HepG2 (cell line): ENCODE results near the gene FIZ1. TPM values are rescaled to one million over a fixed set of nuclear protein-coding genes. Genes with fewer than 3 reads are reported as not detected.

Experiments
- ATRX ChIP-seq: sonication (generic); formaldehyde crosslinking; IDR thresholded peaks from 2 replicates; pipeline ENCODE4 v1.4.0; 2020; ENCODE audit warnings: missing genetic modification reagents, borderline replicate concordance
- BCL6 ChIP-seq: IDR thresholded peaks from 2 replicates; pipeline ENCODE4 v1.6.1; 2016; ENCODE audit warnings: missing genetic modification reagents, missing compliant biosample characterization
- HDAC1 ChIP-seq: sonication (generic); formaldehyde crosslinking; IDR thresholded peaks from 2 replicates; pipeline ENCODE4 v1.5.1; 2020; ENCODE audit warnings: mild to moderate bottlenecking, missing genetic modification reagents
- MEIS1 ChIP-seq: sonication (generic); formaldehyde crosslinking; IDR thresholded peaks from 2 replicates; pipeline ENCODE4 v1.9.0; 2021; ENCODE audit warnings: mild to moderate bottlenecking, missing genetic modification reagents, moderate library complexity, borderline replicate concordance
- NPAS2 ChIP-seq: sonication (generic); formaldehyde crosslinking; IDR thresholded peaks from 2 replicates; pipeline ENCODE4 v1.8.0; 2022; ENCODE audit warnings: mild to moderate bottlenecking, missing genetic modification reagents, borderline replicate concordance
- NR2C2 ChIP-seq: sonication (generic); formaldehyde crosslinking; IDR thresholded peaks from 2 replicates; pipeline ENCODE4 v1.4.0; 2020; ENCODE audit warnings: missing genetic modification reagents, mild to moderate bottlenecking, moderate library complexity, borderline replicate concordance
- REL ChIP-seq: sonication (generic); formaldehyde crosslinking; conservative IDR thresholded peaks from 2 replicates; pipeline ENCODE4 v1.8.0; 2022; ENCODE audit warnings: mild to moderate bottlenecking, missing genetic modification reagents, moderate library complexity
- RFXAP ChIP-seq: sonication (generic); formaldehyde crosslinking; IDR thresholded peaks from 2 replicates; pipeline ENCODE4 v1.4.0; 2020; ENCODE audit warnings: missing genetic modification reagents, borderline replicate concordance
- SCMH1 ChIP-seq: sonication (generic); formaldehyde crosslinking; IDR thresholded peaks from 2 replicates; pipeline ENCODE4 v1.9.0; 2021; ENCODE audit warnings: missing genetic modification reagents, mild to moderate bottlenecking, borderline replicate concordance
- ZBTB42 ChIP-seq: sonication (generic); formaldehyde crosslinking; IDR thresholded peaks from 2 replicates; pipeline ENCODE4 v1.5.0; 2020; ENCODE audit warnings: mild to moderate bottlenecking, missing genetic modification reagents
- ZFP90 ChIP-seq: sonication (generic); formaldehyde crosslinking; IDR thresholded peaks from 2 replicates; pipeline ENCODE4 v1.8.0; 2022; ENCODE audit warnings: missing genetic modification reagents, mild to moderate bottlenecking, inconsistent platforms, borderline replicate concordance
- ZNF24 ChIP-seq: fragments of 450-650 bp; IDR thresholded peaks from 2 replicates; pipeline ENCODE4 v1.6.1; 2017; ENCODE audit warnings: antibody characterized with exemption, mild to moderate bottlenecking
- ZNF326 ChIP-seq: sonication (generic); formaldehyde crosslinking; IDR thresholded peaks from 2 replicates; pipeline ENCODE4 v1.4.0; 2020; ENCODE audit warnings: missing genetic modification reagents, borderline replicate concordance
- ZSCAN12 ChIP-seq: sonication (generic); formaldehyde crosslinking; IDR thresholded peaks from 2 replicates; pipeline ENCODE4 v1.9.0; 2021; ENCODE audit warnings: mild to moderate bottlenecking, missing genetic modification reagents
- polyA plus RNA-seq, 8 experiments: library from polyadenylated mRNA; depleted of rRNA in 3 of 8; stranded (reverse) in 7 of 8; unstranded in 1 of 8; fragments of >200 nt; fragmentation: Illumina TruSeq in 4 of 8; extraction: Trizol in 4 of 8; gene quantifications; 2 replicates each; pipeline versions ENCODE4 v1.2.1 to v1.2.3, GENCODE V29; 2011 to 2016; ENCODE audit warnings: low read depth in 4 of 8, missing spikeins in 1 of 8, mixed read lengths in 1 of 8; ENCODE audit not compliant: insufficient read depth in 1 of 8
- total RNA-seq, 5 experiments: library from RNA; depleted of rRNA; stranded (reverse); fragments of >200 nt; fragmentation: Illumina TruSeq; extraction: Trizol; gene quantifications; 2 replicates each; pipeline ENCODE4 v1.2.3, GENCODE V29; 2016; ENCODE audit warnings: low read depth in 1 of 5
- TF ChIP-seq, protein P1 (sequence below): IDR thresholded peaks from 2 replicates; pipeline ENCODE4 v1.6.1; 2012; ENCODE audit warnings: low read depth, low read length, improper control_type of control experiment
- TF ChIP-seq, protein P2 (sequence below): sonication (generic); formaldehyde crosslinking; IDR thresholded peaks from 2 replicates; pipeline ENCODE4 v1.4.0; 2020; ENCODE audit warnings: mild to moderate bottlenecking, low read depth, missing genetic modification reagents
- TF ChIP-seq, protein P3 (sequence below): sonication (generic); formaldehyde crosslinking; IDR thresholded peaks from 2 replicates; pipeline ENCODE4 v1.5.1; 2020; ENCODE audit warnings: mild to moderate bottlenecking, missing genetic modification reagents, borderline replicate concordance
- TF ChIP-seq, protein P4 (sequence below): sonication (generic); formaldehyde crosslinking; IDR thresholded peaks from 2 replicates; pipeline ENCODE4 v1.5.0; 2020; ENCODE audit warnings: missing genetic modification reagents, mild to moderate bottlenecking, borderline replicate concordance
- TF ChIP-seq, protein P5 (sequence below): sonication (generic); formaldehyde crosslinking; IDR thresholded peaks from 2 replicates; pipeline ENCODE4 v1.4.0; 2020; ENCODE audit warnings: missing genetic modification reagents

Gene FIZ1
- total and polyA plus RNA-seq, 2 of the 13 experiments (the other 11 are each of a cell fraction or from before 2014, with no cell fraction given), result 3.6 to 5.9 TPM

DNA sequence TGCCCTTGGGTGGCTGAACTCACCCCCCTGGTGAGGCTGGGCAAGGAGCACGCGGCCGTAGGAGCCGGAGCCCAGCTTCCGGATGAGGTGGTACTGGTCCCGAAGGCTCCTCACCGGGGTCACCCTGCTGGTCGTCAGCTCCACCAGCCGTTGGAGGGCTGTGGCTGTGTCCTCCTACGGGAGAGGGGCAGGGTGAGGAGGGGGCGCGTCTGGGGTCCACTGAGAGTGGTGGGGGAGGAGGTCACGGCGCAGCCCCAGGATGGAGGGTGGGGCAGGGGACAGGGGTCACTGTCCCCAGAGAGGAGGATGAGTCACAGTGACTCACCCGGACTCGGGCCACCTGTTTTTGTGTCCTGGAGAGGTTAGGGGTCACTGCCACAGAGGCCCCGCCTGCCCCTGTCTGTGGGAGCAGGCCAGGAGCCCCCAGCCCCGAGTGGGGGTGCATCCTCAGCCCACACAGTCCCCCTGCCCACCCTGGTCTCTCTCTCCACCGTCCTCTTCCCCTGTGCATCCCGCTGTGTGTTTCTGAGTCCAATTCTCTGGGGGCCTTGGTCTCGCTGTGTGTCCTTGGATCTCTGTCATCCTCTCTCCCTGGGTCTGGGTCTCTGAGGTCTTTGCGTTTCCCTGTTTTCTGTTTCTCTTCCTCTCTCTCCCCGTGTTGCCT is 54.4 kb downstream of the FIZ1 start (continued):
- TF ChIP-seq, protein P1, sequence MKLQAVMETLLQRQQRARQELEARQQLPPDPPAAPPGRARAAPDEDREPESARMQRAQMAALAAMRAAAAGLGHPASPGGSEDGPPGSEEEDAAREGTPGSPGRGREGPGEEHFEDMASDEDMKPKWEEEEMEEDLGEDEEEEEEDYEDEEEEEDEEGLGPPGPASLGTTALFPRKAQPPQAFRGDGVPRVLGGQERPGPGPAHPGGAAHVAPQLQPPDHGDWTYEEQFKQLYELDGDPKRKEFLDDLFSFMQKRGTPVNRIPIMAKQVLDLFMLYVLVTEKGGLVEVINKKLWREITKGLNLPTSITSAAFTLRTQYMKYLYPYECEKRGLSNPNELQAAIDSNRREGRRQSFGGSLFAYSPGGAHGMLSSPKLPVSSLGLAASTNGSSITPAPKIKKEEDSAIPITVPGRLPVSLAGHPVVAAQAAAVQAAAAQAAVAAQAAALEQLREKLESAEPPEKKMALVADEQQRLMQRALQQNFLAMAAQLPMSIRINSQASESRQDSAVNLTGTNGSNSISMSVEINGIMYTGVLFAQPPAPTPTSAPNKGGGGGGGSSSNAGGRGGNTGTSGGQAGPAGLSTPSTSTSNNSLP, result no peak
- TF ChIP-seq ZSCAN12 (CRISPR knock-in tag) (no peak), HDAC1 (CRISPR knock-in tag) (peak; percentile 51; the same call in 1 of the 2 replicates), MEIS1 (CRISPR knock-in tag) (no peak), ATRX (CRISPR knock-in tag) (no peak), ZNF24 (no peak), NR2C2 (CRISPR knock-in tag) (peak; percentile 86), ZBTB42 (no peak), ZFP90 (CRISPR knock-in tag) (no peak), REL (CRISPR knock-in tag) (no peak), SCMH1 (no peak), RFXAP (CRISPR knock-in tag) (no peak), ZNF326 (no peak), BCL6 (CRISPR knock-in tag) (no peak), NPAS2 (no peak)
- TF ChIP-seq, protein P2, sequence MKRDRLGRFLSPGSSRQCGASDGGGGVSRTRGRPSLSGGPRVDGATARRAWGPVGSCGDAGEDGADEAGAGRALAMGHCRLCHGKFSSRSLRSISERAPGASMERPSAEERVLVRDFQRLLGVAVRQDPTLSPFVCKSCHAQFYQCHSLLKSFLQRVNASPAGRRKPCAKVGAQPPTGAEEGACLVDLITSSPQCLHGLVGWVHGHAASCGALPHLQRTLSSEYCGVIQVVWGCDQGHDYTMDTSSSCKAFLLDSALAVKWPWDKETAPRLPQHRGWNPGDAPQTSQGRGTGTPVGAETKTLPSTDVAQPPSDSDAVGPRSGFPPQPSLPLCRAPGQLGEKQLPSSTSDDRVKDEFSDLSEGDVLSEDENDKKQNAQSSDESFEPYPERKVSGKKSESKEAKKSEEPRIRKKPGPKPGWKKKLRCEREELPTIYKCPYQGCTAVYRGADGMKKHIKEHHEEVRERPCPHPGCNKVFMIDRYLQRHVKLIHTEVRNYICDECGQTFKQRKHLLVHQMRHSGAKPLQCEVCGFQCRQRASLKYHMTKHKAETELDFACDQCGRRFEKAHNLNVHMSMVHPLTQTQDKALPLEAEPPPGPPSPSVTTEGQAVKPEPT (CRISPR knock-in tag), result no peak
- TF ChIP-seq, protein P3, sequence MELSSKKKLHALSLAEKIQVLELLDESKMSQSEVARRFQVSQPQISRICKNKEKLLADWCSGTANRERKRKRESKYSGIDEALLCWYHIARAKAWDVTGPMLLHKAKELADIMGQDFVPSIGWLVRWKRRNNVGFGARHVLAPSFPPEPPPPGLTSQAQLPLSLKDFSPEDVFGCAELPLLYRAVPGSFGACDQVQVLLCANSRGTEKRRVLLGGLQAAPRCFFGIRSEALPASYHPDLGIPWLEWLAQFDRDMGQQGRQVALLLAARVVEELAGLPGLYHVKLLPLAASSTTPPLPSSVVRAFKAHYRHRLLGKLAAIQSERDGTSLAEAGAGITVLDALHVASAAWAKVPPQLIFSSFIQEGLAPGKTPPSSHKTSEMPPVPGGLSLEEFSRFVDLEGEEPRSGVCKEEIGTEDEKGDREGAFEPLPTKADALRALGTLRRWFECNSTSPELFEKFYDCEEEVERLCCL (CRISPR knock-in tag), result no peak
- TF ChIP-seq, protein P4, sequence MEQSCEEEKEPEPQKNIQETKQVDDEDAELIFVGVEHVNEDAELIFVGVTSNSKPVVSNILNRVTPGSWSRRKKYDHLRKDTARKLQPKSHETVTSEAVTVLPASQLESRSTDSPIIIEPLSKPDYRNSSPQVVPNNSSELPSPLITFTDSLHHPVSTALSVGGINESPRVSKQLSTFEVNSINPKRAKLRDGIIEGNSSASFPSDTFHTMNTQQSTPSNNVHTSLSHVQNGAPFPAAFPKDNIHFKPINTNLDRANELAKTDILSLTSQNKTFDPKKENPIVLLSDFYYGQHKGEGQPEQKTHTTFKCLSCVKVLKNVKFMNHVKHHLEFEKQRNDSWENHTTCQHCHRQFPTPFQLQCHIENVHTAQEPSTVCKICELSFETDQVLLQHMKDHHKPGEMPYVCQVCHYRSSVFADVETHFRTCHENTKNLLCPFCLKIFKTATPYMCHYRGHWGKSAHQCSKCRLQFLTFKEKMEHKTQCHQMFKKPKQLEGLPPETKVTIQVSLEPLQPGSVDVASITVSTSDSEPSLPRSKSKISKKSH (CRISPR knock-in tag), result no peak
- TF ChIP-seq, protein P5, sequence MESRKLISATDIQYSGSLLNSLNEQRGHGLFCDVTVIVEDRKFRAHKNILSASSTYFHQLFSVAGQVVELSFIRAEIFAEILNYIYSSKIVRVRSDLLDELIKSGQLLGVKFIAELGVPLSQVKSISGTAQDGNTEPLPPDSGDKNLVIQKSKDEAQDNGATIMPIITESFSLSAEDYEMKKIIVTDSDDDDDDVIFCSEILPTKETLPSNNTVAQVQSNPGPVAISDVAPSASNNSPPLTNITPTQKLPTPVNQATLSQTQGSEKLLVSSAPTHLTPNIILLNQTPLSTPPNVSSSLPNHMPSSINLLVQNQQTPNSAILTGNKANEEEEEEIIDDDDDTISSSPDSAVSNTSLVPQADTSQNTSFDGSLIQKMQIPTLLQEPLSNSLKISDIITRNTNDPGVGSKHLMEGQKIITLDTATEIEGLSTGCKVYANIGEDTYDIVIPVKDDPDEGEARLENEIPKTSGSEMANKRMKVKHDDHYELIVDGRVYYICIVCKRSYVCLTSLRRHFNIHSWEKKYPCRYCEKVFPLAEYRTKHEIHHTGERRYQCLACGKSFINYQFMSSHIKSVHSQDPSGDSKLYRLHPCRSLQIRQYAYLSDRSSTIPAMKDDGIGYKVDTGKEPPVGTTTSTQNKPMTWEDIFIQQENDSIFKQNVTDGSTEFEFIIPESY (CRISPR knock-in tag), result no peak
